Measurements from ENCODE around the gene PACSIN2. TPM values are rescaled to one million over a fixed set of nuclear protein-coding genes. Genes with fewer than 3 reads are reported as not detected.

Gene PACSIN2
- total RNA-seq, 1 experiment from 2014 or later = 60.2 TPM

DNA sequence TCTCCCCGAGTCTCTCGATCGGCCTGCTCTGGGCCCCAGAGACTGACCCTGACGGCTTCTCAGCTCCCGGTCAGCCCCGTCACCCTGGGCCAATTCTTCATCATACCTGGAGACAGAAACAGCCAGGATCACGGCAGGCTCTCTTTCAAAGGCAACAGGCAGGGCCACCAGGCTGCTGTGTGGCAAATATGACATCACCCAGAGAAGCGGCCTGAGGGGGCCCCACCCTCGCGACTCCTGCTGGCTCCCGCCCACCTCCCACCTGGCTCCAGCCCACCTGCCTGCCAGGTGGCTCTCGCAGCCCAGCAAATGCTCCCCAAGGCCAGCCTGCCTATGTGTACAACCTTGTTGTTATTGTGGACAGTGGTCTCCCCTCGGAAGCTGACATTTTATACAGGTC lies 24.9 kb upstream of the PACSIN2 start:
- no peak for ATAC-seq
- BruUV-seq (replicated peaks) = no TSS peak

DNA sequence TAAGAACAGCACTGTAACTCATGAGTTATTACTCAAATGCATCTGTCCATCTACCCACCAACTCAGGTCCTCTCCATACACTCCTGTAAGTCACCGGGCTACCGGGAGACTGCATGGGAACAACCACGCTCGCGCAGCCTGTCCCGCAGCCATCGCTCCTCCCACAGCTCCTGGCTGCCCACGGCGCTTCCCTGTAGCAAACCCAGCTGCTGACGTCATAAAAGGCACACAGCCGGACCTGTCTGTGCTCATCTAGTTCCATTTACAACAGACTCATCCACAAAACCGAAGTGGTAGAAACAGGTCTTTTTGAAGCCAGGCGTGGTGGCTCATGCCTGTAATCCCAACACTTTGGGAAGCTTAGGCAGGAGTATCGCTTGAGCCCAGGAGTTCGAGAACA lies 23.4 kb upstream of the PACSIN2 start:
- in situ Hi-C loops (cut with HindIII; ENCODE audit: low pct_unique_long_range_greater_than_20kb, low sequenced_read_pairs) (no loop called here), intact Hi-C loops (cut with micrococcal nuclease; ENCODE audit: unreplicated experiment) (no loop called here)
- ChIA-PET POLR2A (no interaction called here), CTCF (interaction anchor here (0.6 to 0.8 kb wide), 2 partner anchors 27 to 35 kb away, joined by 4 to 8 read pairs; no protein-coding TSS in a partner anchor)
- BruUV-seq (replicated peaks) = no TSS peak
- no peak for DNase-seq (ENCODE audit: low read depth, low spot score)
- TF ChIP-seq SIN3A (IDR thresholded peaks at IDR 0.05; ENCODE audit: borderline replicate concordance, insufficient read depth, low read depth, low read length) (no peak), POLR2AphosphoS5 (IDR thresholded peaks at IDR 0.05; ENCODE audit: low read depth, low read length) (no peak), TCF7L2 (IDR thresholded peaks at IDR 0.05; ENCODE audit: low read depth, low read length) (no peak)
- TF ChIP-seq, protein P1, sequence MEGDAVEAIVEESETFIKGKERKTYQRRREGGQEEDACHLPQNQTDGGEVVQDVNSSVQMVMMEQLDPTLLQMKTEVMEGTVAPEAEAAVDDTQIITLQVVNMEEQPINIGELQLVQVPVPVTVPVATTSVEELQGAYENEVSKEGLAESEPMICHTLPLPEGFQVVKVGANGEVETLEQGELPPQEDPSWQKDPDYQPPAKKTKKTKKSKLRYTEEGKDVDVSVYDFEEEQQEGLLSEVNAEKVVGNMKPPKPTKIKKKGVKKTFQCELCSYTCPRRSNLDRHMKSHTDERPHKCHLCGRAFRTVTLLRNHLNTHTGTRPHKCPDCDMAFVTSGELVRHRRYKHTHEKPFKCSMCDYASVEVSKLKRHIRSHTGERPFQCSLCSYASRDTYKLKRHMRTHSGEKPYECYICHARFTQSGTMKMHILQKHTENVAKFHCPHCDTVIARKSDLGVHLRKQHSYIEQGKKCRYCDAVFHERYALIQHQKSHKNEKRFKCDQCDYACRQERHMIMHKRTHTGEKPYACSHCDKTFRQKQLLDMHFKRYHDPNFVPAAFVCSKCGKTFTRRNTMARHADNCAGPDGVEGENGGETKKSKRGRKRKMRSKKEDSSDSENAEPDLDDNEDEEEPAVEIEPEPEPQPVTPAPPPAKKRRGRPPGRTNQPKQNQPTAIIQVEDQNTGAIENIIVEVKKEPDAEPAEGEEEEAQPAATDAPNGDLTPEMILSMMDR (IDR thresholded peaks at IDR 0.05) = no peak
- TF ChIP-seq, protein P2, sequence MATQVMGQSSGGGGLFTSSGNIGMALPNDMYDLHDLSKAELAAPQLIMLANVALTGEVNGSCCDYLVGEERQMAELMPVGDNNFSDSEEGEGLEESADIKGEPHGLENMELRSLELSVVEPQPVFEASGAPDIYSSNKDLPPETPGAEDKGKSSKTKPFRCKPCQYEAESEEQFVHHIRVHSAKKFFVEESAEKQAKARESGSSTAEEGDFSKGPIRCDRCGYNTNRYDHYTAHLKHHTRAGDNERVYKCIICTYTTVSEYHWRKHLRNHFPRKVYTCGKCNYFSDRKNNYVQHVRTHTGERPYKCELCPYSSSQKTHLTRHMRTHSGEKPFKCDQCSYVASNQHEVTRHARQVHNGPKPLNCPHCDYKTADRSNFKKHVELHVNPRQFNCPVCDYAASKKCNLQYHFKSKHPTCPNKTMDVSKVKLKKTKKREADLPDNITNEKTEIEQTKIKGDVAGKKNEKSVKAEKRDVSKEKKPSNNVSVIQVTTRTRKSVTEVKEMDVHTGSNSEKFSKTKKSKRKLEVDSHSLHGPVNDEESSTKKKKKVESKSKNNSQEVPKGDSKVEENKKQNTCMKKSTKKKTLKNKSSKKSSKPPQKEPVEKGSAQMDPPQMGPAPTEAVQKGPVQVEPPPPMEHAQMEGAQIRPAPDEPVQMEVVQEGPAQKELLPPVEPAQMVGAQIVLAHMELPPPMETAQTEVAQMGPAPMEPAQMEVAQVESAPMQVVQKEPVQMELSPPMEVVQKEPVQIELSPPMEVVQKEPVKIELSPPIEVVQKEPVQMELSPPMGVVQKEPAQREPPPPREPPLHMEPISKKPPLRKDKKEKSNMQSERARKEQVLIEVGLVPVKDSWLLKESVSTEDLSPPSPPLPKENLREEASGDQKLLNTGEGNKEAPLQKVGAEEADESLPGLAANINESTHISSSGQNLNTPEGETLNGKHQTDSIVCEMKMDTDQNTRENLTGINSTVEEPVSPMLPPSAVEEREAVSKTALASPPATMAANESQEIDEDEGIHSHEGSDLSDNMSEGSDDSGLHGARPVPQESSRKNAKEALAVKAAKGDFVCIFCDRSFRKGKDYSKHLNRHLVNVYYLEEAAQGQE (IDR thresholded peaks at IDR 0.05; ENCODE audit: insufficient read depth in 1 of 2, low read depth in 2 of 2, low read length in 1 of 2) = no peak
- Histone ChIP-seq H3K4me3 (ENCODE audit: low read depth in 2 of 2, low read length in 2 of 2) (no peak overlapping the region), H3K27ac (ENCODE audit: low read length) (no peak overlapping the region), H3K27me3 (ENCODE audit: control insufficient read depth, insufficient read depth, low read length) (no peaks in the 10 kb centered on the region), H3K4me1 (ENCODE audit: control insufficient read depth, insufficient read depth, low read length) (no peaks in the 10 kb centered on the region), H3K9me3 (ENCODE audit: control insufficient read depth, insufficient read depth, low read depth, low read length) (no peaks in the 10 kb centered on the region), H3K36me3 (ENCODE audit: control insufficient read depth, insufficient read depth, low read length) (no peaks in the 10 kb centered on the region)
- ATAC-seq = no peak

More for the DNA sequence above, 24.9 kb upstream of the PACSIN2 start:
- POLR2A ChIA-PET = no interaction called here
- Histone ChIP-seq H3K27ac (ENCODE audit: low read length) (no peak overlapping the region), H3K27me3 (ENCODE audit: control insufficient read depth, insufficient read depth, low read length) (no peaks in the 10 kb centered on the region), H3K36me3 (ENCODE audit: control insufficient read depth, insufficient read depth, low read length) (no peaks in the 10 kb centered on the region), H3K9me3 (ENCODE audit: control insufficient read depth, insufficient read depth, low read depth, low read length) (no peaks in the 10 kb centered on the region), H3K4me1 (ENCODE audit: control insufficient read depth, insufficient read depth, low read length) (no peaks in the 10 kb centered on the region), H3K4me3 (ENCODE audit: low read depth in 2 of 2, low read length in 2 of 2) (no peak overlapping the region)
- intact Hi-C loops (cut with micrococcal nuclease; ENCODE audit: unreplicated experiment) = no loop called here
- in situ Hi-C loops (cut with HindIII; ENCODE audit: low pct_unique_long_range_greater_than_20kb, low sequenced_read_pairs) = no loop called here
- no peak for DNase-seq (ENCODE audit: low read depth, low spot score)
- TF ChIP-seq SIN3A (IDR thresholded peaks at IDR 0.05; ENCODE audit: borderline replicate concordance, insufficient read depth, low read depth, low read length) (no peak), TCF7L2 (IDR thresholded peaks at IDR 0.05; ENCODE audit: low read depth, low read length) (no peak), POLR2AphosphoS5 (IDR thresholded peaks at IDR 0.05; ENCODE audit: low read depth, low read length) (no peak)
- TF ChIP-seq, protein P2 (IDR thresholded peaks at IDR 0.05; ENCODE audit: insufficient read depth in 1 of 2, low read depth in 2 of 2, low read length in 1 of 2) = no peak
- TF ChIP-seq, protein P1 (IDR thresholded peaks at IDR 0.05) = no peak
- CTCF ChIA-PET = no interaction called here
